HepG2 (cell line): ENCODE measurements around the gene FGFR1OP2. TPM values are rescaled to one million over a fixed set of nuclear protein-coding genes. Genes with fewer than 3 reads are reported as not detected.

Experiments
- ARID5B ChIP-seq: IDR thresholded peaks from 2 replicates; pipeline ENCODE4 v1.4.0; 2020; ENCODE audit warnings: mild to moderate bottlenecking, missing genetic modification reagents
- ASH2L ChIP-seq: fragments of 300-600, 200-600 bp; sonication (generic); IDR thresholded peaks from 2 replicates; pipeline ENCODE4 v1.7.0; 2017; ENCODE audit warnings: low read depth, mild to moderate bottlenecking, moderate library complexity, mixed read lengths, low read length; ENCODE audit not compliant: insufficient read length
- BRD4 ChIP-seq: sonication (generic); formaldehyde crosslinking; IDR thresholded peaks from 2 replicates; pipeline ENCODE4 v1.4.0; 2020; ENCODE audit warnings: missing genetic modification reagents
- FUBP1 ChIP-seq: sonication (generic); formaldehyde crosslinking; IDR thresholded peaks from 2 replicates; pipeline ENCODE4 v1.5.1; 2020; ENCODE audit warnings: missing genetic modification reagents, mild to moderate bottlenecking, borderline replicate concordance
- HNRNPL ChIP-seq: fragments of 200-400 bp; formaldehyde crosslinking; IDR thresholded peaks from 2 replicates; pipeline ENCODE4 v1.6.1; 2017; ENCODE audit warnings: mild to moderate bottlenecking, low read depth, low read length
- LCORL ChIP-seq, 2 experiments: fragments of 450-650 bp in 1 of 2; sonication (generic) in 1 of 2; formaldehyde crosslinking in 1 of 2; IDR thresholded peaks; 2 replicates each; pipeline versions ENCODE4 v1.5.0 to v1.6.1; 2017 to 2020; ENCODE audit warnings: antibody characterized with exemption in 1 of 2, missing genetic modification reagents in 1 of 2
- MLX ChIP-seq: IDR thresholded peaks from 2 replicates; pipeline ENCODE4 v1.6.1; 2016
- MXD3 ChIP-seq: IDR thresholded peaks from 2 replicates; pipeline ENCODE4 v1.6.1; 2016; ENCODE audit warnings: mild to moderate bottlenecking, missing biosample characterization, missing genetic modification reagents
- REL ChIP-seq: sonication (generic); formaldehyde crosslinking; conservative IDR thresholded peaks from 2 replicates; pipeline ENCODE4 v1.8.0; 2022; ENCODE audit warnings: mild to moderate bottlenecking, missing genetic modification reagents, moderate library complexity
- RFXANK ChIP-seq: IDR thresholded peaks from 2 replicates; pipeline ENCODE4 v1.6.1; 2016
- SIX1 ChIP-seq: sonication (generic); formaldehyde crosslinking; IDR thresholded peaks from 2 replicates; pipeline ENCODE4 v1.4.0; 2020; ENCODE audit warnings: missing genetic modification reagents, borderline replicate concordance
- SMC3 ChIP-seq: IDR thresholded peaks from 2 replicates; pipeline ENCODE4 v1.6.1; 2011; ENCODE audit warnings: low read length, improper control_type of control experiment
- SRF ChIP-seq: IDR thresholded peaks from 2 replicates; pipeline ENCODE4 v1.6.1; 2011; ENCODE audit warnings: mild to moderate bottlenecking, low read depth, low read length, moderate library complexity
- TFDP2 ChIP-seq: sonication (generic); formaldehyde crosslinking; IDR thresholded peaks from 2 replicates; pipeline ENCODE4 v1.4.0; 2020; ENCODE audit warnings: missing genetic modification reagents
- ZKSCAN5 ChIP-seq: sonication (generic); formaldehyde crosslinking; IDR thresholded peaks from 2 replicates; pipeline ENCODE4 v1.5.1; 2020; ENCODE audit warnings: mild to moderate bottlenecking, missing genetic modification reagents
- ZNF160 ChIP-seq: sonication (generic); formaldehyde crosslinking; IDR thresholded peaks from 2 replicates; pipeline ENCODE4 v1.8.0; 2022; ENCODE audit warnings: mild to moderate bottlenecking, inconsistent platforms, missing genetic modification reagents
- ZNF354B ChIP-seq: sonication (generic); formaldehyde crosslinking; IDR thresholded peaks from 2 replicates; pipeline ENCODE4 v1.8.0; 2022; ENCODE audit warnings: mild to moderate bottlenecking, missing genetic modification reagents
- ZNF460 ChIP-seq: sonication (generic); formaldehyde crosslinking; IDR thresholded peaks from 2 replicates; pipeline ENCODE4 v1.5.1; 2020; ENCODE audit warnings: missing genetic modification reagents, mild to moderate bottlenecking, borderline replicate concordance
- ZNF550 ChIP-seq: sonication (generic); formaldehyde crosslinking; IDR thresholded peaks from 2 replicates; pipeline ENCODE4 v1.4.0; 2020; ENCODE audit warnings: mild to moderate bottlenecking, missing genetic modification reagents, borderline replicate concordance
- ZNF788 ChIP-seq: sonication (generic); formaldehyde crosslinking; IDR thresholded peaks from 2 replicates; pipeline ENCODE4 v1.5.0; 2020; ENCODE audit warnings: mild to moderate bottlenecking, missing genetic modification reagents, borderline replicate concordance
- ZNF841 ChIP-seq: sonication (generic); formaldehyde crosslinking; IDR thresholded peaks from 2 replicates; pipeline ENCODE4 v1.8.1; 2023; ENCODE audit warnings: missing genetic modification reagents, borderline replicate concordance
- ZZZ3 ChIP-seq: sonication (generic); formaldehyde crosslinking; IDR thresholded peaks from 2 replicates; pipeline ENCODE4 v1.4.0; 2020; ENCODE audit warnings: missing genetic modification reagents, mild to moderate bottlenecking, borderline replicate concordance
- polyA plus RNA-seq, 8 experiments: library from polyadenylated mRNA; depleted of rRNA in 3 of 8; stranded (reverse) in 7 of 8; unstranded in 1 of 8; fragments of >200 nt; fragmentation: Illumina TruSeq in 4 of 8; extraction: Trizol in 4 of 8; gene quantifications; 2 replicates each; pipeline versions ENCODE4 v1.2.1 to v1.2.3, GENCODE V29; 2011 to 2016; ENCODE audit warnings: low read depth in 4 of 8, missing spikeins in 1 of 8, mixed read lengths in 1 of 8; ENCODE audit not compliant: insufficient read depth in 1 of 8
- total RNA-seq, 5 experiments: library from RNA; depleted of rRNA; stranded (reverse); fragments of >200 nt; fragmentation: Illumina TruSeq; extraction: Trizol; gene quantifications; 2 replicates each; pipeline ENCODE4 v1.2.3, GENCODE V29; 2016; ENCODE audit warnings: low read depth in 1 of 5

FGFR1OP2 gene
- total and polyA plus RNA-seq, 2 of the 13 experiments (the other 11 are each of a cell fraction or from before 2014, with no cell fraction given), result 18.3 to 38.1 TPM

GRCh38 chr12:27014859-27015729, 76.8 kb downstream of the FGFR1OP2 start (continued):
- no peak for TF ChIP-seq FUBP1 (CRISPR knock-in tag)
- no peak for TF ChIP-seq TFDP2
- no peak for TF ChIP-seq BRD4 (CRISPR knock-in tag)
- no peak for TF ChIP-seq ZNF788 (CRISPR knock-in tag)
- no peak for TF ChIP-seq REL (CRISPR knock-in tag)
- TF ChIP-seq RFXANK (CRISPR knock-in tag), result no peak
- no peak for TF ChIP-seq SIX1
- TF ChIP-seq MXD3 (CRISPR knock-in tag), result no peak
- TF ChIP-seq HNRNPL, result no peak
- no peak for TF ChIP-seq LCORL (IDR thresholded peaks at IDR 0.05)
- no peak for TF ChIP-seq LCORL (CRISPR knock-in tag; IDR thresholded peaks at IDR 0.05)
- TF ChIP-seq MLX, result no peak
- TF ChIP-seq ZZZ3 (CRISPR knock-in tag), result no peak
- no peak for TF ChIP-seq ZNF550 (CRISPR knock-in tag)
- no peak for TF ChIP-seq SMC3
- no peak for TF ChIP-seq ASH2L
- TF ChIP-seq ZNF841 (CRISPR knock-in tag), result no peak
- TF ChIP-seq ZNF160, result no peak
- TF ChIP-seq SRF, result no peak
- no peak for TF ChIP-seq ZNF460 (CRISPR knock-in tag)
- TF ChIP-seq ZKSCAN5 (CRISPR knock-in tag), result no peak
- 0 out of 2 replicates have a peak, but pooled peaks have one; percentile 3 for TF ChIP-seq ZNF354B
- no peak for TF ChIP-seq ARID5B
